GM21529 (cell line): Measurements from ENCODE around the gene SLMAP.
"Not testable (repeated sequence)": the region's sequence is repeated elsewhere in the genome, so short reads cannot be mapped to it uniquely, and the experiment has no call there.

ENCODE experiments used
- ATAC-seq: cut with Tn5 transposase; IDR thresholded peaks from one replicate; pipeline ENCODE4 v1.9.1; 2021; ENCODE audit not compliant: unreplicated experiment

The SLMAP gene

DNA sequence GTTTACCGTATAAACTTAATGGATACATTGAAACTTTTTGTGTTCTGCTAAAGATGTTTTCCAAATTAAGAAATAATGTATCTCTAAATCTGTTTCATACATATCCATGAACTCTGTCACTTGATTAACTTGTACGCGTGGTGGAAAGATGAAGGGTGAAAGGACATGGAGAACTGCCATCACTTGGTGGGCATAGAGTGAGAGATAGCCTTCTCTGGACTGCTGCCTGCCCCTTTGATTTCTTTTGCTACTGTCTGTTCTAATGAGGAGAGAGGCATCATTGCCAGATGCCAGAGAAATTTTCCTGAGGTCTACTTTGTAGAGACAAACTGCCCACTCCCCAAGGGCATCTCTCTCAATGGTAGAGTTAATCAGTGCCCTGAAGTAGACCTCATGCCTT is 120.5 kb downstream of the SLMAP start:
- no peak for ATAC-seq

DNA sequence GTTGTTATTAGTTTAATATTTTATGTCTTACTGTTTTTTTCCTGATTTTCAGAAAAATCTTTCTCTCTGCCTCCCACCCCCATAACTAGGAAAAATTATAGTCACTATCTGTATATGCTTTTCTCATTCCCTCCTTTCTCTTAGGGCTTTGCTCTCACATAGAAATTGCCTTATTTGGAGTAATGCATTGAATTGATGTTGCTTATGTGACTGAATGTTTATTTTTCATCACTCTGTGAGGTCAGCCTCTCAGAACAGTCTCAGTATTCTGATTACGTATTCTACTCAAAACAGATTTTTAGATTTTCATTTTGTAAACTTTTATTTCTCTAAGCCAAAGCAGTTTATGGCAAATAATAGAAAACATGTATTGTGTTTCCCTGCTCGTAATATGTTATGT is 121.0 kb downstream of the SLMAP start:
- no peak for ATAC-seq

DNA sequence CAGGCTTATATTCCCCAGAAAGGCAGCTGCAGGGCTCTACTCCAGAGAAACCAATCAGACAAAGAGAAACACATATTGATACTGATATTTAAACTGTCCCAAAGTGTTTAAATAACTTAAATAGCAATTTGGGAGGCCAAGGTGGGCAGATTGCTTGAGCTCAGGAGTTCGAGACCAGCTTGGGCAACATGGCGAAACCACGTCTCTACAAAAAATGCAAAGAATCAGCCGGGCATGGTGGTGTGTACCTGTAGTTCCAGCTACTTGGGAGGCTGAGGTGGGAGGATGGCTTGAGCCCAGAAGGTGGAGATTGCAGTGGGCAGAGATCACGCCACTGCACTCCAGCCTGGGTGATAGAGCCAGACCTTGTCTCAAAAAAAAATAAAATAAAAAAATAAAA is 128.3 kb downstream of the SLMAP start:
- not testable (repeated sequence) for ATAC-seq

DNA sequence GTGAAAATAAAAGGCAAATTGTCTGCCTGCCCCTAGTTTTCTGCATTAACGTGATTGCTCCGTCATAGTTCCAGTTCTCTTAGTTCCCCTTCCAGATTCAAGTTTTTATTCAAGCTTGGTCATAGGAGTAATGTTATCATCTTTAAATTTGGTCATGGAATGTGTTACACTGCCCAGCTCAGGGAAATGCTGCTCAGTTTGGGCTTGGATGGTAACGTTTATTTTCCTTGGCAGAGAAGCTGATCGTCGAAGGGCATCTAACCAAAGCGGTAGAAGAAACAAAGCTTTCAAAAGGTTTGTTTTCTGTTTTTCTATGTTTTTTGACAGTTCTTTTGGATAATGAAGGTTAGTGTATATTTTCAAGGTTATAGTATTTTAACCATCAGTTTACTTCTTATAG is 133.7 kb downstream of the SLMAP start:
- ATAC-seq, result no peak

DNA sequence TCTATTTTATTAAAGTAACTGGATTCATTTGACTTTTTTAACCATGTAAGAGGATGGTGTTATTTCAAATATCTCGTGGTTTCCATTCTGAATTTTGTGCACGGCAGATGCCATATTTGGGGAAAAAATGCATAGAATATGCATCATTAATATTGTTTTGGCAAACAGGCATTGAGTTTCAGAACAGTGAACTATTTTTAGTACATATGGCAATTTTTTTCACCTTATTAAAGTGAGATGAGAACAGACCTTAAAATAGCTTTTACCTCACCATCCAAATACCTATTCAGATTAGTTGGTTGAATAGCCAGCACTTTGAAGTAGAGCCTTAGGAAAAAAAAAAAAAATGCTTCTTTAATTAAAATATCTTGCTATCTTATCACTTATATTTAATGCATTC is 134.8 kb downstream of the SLMAP start:
- no peak for ATAC-seq

DNA sequence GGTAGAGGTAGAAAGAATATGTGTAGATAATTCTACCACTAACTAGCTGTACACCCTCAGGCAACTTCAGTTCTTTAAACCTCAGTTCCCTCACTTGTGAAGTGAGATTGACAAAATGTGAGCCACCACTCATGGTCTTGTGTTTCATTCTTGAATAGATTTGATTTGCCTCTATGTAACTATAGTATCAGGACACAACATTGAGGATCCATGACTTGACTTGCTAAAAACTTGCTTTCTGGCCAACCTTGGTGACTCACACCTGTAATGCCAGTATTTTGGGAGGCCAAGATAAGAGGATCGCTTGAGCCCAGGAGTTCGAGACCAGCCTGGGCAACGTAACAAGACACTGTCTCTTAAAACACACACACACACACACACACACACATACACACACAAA is 136.3 kb downstream of the SLMAP start:
- no peak for ATAC-seq

DNA sequence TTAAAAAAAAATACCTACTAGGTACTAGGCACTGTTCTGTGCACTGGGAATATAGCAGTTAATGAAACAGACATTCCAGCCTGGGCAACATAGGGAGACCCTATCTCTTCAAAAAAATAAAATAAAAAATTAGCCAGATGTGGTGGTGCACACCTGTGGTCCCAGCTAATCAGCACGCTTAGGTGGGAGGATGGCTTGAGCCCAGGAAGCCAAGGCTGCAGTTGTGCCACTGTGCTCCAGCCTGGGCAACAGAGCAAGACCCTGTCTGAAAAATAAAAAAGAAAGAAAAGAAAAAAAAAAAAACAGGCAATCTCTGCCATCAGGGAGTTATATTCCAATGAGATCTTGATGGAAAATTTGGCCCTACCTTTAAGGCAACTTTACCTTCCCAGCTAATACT is 137.0 kb downstream of the SLMAP start:
- no peak for ATAC-seq

DNA sequence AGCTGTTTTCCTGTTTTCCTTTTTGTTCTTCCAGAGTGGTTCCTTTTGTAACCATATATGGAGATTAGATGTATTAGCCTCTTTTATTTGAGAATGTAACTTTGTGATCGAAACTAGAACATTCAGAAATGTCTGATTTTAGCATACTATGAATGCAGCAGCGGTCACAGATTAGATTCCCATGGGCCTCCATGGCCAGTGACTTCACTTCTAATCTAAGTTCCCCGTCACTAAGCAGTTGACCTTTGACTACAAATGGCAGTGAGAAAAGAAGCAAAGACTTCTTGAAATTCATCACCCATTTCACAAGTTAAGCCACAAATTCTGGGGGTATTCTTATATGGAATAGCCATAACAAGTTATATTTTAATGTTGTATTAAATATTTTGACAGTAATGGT is 137.6 kb downstream of the SLMAP start:
- no peak for ATAC-seq

DNA sequence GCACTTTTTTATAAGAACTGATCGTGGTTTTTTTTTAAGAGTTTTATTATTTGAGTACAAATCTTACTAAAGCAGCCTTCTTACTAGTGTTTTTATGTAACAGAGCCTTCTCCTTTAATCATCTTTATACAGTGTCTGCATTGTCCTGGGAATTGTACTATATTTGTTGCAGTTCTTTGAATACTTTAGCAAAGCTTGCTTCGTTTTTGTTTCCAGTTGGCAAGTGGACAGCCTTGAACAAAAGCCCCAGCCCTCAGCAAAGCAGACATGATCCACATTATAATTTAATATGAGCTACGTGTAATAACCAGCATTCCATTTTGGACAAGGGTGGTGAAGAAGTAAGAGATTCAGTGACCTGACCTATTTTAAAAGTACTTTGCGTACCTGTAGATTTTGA is 139.9 kb downstream of the SLMAP start:
- ATAC-seq, result no peak

DNA sequence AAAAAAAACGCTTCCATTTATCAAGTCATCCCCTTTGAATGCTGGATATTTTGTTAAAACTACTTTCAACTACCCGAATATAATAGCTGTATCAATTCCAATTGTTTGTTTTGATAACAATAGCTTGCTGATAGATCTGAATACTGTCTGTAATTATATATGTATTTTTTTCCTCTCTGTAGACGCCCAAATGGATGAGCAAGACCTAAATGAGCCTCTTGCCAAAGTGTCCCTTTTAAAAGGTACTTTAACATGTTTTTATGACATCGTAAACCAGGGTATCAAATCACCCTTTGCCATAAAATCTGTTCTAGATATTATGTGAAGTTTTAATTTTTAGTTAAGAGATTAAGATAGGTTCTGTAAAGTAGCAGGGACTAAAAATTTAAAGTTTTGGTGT is 140.6 kb downstream of the SLMAP start:
- no peak for ATAC-seq

DNA sequence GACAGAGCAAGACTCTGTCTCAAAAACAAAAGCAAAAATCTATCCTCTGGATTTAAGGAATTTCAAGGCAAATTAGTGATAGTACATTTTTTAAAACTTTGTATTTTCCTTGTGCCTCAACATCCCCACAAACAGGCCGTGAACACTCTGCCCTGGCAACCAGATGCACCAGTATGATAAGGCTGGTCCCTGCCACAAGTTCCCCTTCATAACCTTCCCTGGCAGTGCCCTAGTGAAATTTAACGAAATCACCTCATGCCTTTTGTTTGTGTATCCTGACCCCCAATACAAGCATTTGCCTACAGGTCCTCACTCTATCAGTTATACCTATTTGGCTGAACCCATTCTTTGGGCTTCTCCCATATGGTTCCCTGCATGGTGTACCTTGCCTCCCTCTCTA is 144.7 kb downstream of the SLMAP start:
- no peak for ATAC-seq

DNA sequence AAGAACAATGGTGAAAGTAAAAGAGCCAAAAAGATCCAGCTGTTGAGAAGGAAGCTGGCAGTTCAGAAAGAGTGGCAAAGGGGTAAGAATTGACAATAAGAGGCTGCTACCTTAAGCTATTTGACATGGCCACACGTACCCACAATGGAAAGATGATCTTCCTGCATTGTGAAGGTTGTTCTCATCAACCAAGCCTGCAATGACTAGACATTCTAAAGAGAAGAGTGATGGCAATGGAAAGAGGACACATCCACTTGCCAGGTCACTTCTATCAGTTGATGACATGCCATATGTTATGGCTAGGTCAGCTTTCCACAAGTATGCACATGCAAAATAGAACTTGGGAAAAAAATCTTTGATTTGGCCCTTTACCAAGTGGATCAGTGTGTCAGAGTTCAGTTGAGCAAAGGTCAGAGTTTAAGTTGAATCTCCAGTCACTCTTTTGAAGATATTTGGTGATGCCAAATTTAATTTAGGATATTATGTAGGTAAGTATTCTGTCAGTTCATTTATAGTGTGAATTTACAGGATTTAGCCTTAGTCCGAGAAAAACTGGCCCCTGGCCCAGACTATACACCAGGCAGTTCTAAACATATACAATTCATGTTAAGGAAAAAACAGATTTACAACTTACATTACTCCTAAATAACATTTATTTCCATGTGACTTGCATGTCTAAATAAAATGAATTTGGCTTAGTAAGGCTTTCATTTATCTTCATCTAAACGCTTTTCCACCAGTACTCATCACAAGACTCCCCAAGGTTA is 147.2 kb downstream of the SLMAP start:
- no peak for ATAC-seq

DNA sequence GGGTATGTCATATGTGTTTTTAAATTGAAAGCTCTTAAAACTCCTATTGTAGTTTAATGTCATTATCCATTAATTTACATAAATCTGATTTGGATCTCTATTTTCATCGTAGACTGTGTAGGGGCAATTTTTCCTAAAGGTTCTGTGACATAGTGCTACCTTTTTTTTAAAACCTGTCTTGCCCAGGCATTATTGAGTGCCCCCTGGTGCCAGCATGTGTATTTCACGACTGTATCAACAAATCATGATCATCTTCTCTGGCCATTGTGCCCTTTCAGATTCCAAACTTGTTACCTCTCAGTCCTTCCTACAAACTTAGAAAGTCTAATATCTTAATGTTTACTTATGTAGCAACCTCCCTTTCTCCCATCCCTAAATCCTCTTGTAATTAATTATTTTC is 154.9 kb downstream of the SLMAP start:
- ATAC-seq, result no peak

DNA sequence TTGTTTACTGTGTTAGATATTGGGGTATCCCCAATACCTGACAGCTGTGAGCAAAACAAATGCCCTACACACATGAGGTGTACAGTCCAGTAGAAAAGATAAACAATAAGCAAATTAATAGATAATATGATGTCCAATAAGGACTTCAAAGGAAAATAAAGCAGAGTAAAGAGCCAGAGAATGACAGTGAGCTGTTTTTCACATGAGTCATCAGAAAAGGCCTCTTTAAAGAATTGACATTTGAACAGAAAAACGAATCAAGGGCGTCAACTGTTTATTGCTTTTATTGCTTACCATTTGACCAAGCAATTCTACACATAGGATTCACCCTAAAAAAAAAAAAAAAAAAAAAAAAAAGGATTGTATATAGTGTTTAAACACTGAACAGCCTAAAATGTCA is 155.5 kb downstream of the SLMAP start:
- no peak for ATAC-seq

DNA sequence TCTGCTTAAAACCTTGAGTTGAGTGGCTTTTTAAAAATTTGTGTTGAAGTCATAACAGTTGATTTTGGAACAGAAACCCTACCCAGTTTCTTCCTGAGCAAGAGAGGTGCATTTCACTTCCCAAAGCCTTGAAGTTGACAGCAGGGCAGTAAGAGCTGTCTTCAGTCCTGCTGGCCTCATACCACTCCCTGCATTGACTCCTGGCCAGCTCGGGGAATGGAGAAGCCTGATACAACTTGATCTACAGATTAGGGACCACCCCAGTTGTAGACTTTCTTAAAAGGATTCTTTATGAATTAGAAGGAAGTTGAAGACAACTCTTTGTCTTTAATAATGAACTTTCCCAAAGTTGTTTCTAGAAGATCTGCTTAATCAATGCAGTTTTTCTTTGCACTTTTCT is 161.5 kb downstream of the SLMAP start:
- no peak for ATAC-seq

DNA sequence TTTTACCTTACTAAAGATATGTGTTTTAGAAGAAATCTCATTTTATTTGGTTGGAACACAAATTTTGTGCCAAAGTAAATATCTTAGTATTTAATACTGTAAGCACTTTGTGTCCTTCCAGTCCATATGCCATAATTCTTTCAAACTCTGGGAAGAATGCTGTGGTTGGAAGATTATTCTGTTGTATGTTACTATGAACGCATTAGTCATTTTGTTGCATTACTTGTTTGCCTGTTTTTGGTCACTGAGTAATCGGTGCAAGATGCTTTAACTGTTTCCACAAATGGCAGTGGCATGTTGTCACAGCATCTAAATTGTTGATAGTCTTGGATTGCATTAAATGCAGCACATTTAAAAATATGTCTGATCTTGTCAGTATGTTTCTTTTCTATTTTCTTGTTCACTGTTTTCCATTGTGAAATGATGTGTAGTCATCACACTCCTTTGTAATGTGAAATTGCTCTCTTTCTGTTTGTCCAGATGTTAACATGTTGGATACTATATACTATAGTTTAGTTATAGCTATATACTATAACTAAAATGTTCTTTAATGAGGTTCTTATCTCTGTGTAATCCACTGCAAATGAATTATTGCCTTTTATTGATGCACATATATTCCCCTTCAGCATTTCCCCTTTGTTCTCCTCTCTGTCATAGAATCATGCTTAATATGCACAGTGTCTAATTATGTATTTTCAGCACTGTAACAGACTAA is 162.2 kb downstream of the SLMAP start:
- no peak for ATAC-seq

DNA sequence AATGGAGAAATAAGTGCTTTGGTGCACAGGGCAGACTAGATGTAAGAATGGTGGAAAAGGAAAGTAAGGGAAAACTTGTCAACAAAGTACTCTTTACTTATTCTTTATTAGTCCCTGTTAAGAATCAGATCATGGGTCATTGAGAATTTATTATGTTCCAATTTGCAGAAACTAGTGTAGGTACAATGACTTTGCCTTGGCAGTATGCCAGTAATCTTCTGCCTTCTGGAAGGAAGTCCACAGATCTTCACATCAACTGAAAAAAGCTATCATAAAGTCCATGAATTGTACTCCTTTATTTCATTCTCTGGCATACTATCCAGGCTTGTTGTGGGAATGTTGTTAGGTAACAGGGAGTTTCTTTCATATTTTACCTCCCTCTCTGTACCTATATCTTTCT is 163.9 kb downstream of the SLMAP start:
- ATAC-seq, result no peak

DNA sequence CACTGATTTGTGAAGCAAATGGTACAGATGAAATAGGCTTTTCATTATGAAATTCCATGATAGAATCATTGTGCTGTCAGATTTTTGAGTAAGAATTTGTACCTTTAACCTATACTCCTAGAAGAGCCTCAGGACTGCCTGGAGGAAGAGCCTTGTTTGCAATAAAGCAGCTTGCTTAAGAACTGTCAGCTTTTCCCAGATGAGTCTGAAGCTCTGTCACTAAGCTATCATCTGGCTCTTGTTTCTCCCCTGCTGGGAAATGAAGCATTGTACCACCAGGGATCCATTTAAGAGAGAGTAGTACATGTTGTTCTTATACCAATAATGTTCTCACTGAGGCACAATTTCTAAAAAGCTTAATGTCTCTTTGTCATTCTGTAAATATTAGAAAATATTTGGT is 167.0 kb downstream of the SLMAP start:
- ATAC-seq, result no peak

DNA sequence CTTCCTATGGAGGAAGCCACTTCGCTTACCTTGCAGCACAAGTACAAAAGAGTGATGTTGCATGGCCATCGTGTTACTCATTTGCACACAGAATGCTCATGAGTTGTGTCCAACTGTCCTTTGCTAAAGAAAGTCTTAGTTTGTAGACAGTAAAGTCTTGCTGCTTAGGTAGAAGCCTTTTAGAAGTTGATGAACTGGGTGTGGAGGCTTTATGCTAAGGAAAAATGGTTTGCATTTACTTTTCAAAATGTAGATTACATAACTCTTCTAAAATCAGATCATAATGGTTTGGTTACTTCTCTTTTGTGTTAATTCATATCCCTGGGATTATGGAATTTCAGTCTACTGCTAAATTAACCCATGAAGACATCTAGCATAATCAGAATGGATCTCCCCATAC is 167.6 kb downstream of the SLMAP start:
- ATAC-seq, result no peak

DNA sequence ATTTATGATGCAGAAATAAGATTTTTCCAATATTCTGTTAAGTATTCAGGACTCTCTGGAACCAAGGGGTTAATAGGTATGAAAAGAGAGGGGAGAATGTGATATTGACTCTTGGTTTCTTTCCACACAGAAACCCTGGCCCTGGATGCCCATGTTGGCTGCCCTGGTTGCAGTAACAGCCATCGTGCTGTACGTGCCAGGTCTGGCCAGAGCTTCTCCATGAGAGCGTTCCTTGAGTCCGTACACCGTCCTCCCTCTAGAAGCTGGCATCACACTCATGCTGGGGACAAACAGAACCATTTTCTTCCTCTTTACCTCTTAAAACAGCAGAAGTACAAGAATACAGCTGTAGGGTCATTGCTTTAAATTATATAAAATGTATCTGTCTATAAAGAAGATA is 171.1 kb downstream of the SLMAP start:
- ATAC-seq, result no peak

DNA sequence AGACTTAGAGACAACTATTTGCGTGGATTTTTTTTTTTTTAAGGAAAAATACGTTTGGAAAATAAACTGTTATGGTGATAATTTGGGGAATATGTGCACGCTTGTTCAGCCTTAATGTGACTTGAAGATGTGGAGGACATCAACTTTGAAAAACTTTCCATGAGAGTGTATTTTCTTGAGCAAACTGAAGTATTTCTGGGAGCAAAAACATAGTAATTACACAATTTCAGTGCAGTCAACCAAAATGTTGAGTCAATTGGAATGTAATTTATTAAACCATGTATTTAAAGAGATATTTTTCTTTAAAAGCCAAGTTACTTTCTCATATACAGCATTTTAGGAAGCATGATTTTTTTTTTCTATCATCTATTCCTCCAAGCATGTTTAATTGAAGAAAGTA is 171.8 kb downstream of the SLMAP start:
- no peak for ATAC-seq

DNA sequence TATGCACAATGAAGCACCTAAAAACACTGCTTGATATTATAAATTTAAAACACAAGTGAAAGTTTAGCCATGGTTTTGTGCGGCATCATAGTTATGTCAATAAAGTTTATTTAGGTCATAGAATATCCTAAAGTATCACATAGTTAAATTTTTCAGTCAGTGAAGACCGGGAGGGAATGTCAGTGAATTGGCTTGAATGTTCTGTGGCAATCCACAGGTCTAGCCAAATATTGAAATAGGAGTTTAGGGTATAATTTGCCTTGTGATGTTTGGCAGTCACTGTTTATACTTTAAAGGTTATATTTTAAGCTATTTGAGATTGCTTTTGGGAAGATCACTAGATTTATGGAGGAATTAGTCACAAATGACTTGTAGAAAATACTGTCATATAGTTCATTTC is 172.4 kb downstream of the SLMAP start:
- ATAC-seq, result no peak

DNA sequence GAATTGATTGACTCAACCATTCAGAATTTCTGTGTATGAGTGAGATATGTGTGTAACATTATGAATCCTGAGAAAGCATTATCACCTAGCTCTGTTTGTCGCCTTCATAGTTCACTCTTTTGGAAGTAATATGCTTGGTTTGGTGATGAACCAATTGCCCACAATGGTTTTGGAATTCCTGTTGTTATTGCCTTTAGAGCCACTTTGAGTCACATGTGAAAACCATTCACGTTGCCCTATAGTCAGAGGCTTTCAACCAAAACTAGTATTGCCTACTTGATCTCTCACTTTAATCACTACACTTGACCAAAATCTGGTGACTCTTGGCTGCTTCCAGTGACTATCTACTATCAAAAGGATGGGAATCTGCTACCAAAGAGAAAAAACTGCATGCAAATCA is 173.9 kb downstream of the SLMAP start:
- ATAC-seq, result no peak
